ENCODE data around the gene MIA.
A peak's percentile ranks its signal among the peaks of the same experiment; 100 is the strongest.
"Not testable (repeated sequence)": the region's sequence is repeated elsewhere in the genome, so short reads cannot be mapped to it uniquely, and the experiment has no call there.

Gene MIA

DNA sequence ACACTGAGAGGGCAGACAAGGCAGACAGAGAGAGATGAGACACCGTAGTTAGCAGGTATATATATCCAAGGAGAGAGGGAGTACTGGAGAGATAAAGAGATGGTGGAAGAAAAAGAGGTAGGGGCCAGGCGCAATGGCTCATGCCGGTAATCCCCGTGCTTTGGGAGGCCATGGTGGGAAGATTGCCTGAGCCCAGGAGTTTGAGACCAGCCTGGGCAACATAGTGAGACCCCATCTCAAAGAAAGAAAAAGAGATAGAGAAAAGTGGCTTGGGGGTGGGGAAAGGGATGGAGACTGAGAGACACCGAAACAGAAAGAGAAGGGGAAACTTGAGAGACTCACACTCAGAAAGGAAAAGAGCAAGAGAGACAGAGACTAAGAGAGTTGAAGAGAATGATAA, 5.3 kb downstream of the MIA start:
- DNase-seq (ENCODE audit: low read depth) = no peak

DNA sequence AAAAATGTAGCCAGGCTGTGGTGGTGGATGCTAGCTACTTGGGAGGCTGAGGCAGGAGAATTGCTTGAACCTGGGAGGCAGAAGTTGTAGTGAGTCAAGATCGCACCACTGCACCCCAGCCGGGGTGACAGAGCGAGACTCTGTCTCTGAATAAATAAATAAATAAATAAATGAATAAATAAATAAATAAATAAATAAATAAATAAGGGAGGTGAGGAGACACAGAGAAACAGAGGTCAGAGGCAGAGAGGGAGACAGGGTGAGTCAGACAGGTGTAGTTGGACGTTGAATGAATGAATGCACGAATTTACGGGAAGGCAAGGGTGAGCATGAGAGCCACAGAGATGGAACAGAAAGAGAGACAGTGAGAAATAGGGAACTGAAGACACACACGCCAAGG, 5.8 kb downstream of the MIA start:
- no peak for DNase-seq (ENCODE audit: low read depth)

DNA sequence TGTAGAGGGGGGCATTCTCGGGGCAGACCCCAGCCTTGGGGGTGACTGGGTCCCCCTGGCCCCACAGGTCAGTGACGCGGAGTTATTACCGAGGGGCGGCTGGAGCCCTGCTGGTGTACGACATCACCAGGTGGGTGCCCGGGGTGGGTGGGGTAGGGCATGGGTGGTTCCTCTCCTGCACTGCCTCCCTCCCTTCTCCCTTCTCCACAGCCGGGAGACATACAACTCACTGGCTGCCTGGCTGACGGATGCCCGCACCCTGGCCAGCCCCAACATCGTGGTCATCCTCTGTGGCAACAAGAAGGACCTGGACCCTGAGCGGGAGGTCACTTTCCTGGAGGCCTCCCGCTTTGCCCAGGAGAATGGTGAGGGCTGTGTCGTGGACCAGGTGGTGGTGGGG, 8.4 kb downstream of the MIA start:
- no peak for DNase-seq (ENCODE audit: low read depth)

DNA sequence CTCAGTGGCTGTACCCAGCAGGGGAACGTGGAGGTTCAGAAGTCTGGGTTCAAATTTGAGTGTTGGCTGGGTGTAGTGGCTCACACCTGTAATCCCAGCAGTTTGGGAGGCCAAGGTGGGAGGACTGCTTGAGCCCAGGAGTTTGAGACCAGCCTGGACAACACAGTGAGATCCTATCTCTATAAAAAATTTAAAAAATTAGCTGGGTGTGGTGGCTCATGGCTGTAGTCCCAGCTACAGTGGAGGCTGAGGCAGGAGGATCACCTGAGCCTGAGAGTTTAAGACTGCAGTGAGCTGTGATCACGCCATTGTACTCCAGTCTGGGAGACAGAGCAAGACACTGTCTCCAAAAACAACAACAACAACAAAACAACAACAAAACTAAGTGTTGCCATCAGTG, 8.8 kb downstream of the MIA start:
- not testable (repeated sequence) for DNase-seq (ENCODE audit: low read depth)

DNA sequence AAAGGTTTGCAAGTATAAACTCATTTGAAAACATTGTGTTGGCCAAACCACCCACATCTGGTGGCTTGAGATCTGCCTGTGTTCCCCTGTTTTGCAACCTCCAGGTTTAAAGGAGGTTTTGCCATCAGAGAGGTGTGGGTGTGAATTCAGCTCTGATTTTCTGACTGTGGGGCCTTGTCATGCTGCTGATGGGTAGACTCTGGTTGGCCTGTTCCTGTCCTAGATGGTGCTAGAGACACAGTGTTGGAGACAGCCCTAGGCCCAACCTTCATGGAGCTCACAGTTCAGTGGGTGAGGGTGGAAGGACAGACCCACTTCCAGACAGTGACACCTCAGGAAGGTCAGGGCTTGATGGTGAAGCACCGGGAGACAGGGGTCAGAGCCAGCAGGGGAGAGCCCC, 10.2 kb downstream of the MIA start:
- DNase-seq (ENCODE audit: low read depth) = no peak

DNA sequence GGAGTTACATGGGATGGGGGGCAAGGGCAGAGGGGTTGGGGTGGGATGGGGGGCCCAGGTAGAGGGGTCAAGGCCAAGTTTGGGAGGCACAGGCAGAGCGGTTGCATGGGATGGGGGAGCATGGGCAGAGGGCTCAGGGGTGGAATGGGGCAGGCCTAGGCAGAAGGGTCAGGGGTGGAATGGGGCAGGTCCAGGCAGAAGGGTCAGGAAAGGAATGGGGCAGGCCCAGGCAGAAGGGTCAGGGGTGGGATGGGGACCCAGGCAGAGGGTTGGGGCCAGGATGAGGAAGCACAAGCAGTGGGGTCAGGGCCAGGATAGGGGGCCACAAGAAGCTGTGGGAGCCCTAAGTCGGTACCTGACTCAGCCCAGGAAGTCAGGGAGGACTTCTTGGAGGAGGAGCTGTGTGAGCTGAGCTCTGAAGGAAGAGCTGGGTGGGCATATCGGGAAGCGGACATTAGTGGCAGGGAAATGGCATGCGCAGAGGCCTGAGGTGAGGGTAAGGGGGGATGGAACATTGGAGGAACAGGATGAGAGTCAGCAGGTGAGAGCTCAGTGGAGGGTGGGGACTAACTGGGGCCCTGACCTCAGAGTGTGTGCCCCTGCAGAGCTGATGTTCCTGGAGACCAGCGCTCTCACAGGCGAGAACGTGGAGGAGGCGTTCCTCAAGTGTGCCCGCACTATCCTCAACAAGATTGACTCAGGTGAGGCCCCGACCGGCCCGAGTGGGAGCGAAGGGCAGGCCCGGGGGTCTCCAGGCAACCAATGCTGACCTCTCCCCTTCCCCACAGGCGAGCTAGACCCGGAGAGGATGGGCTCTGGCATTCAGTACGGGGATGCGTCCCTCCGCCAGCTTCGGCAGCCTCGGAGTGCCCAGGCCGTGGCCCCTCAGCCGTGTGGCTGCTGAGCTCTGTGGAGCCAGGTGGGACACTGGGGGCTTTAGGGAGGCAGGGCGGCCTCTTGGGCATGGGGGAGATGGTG, 11.0 kb downstream of the MIA start:
- no peak for DNase-seq (ENCODE audit: low read depth)

DNA sequence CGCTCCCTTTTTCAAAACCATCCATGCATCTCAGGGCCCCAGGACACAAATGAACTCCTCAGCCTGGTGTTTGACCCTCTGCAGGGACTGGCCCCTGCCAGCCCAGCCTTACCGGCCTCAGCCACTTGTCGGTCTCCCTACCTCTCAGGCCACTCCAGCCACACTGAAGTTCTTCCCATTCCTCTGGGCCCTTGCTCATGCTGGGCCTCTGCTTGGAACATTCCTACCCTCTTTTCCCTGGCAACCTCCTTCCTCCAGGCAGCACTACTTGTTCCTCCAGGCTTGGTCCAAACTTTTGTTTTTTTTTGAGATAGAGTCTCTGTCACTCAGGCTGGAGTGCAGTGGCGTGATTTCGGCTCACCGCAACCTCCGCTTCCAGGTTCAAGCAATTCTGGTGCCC, 16.0 kb downstream of the MIA start:
- no peak for DNase-seq (ENCODE audit: low read depth)

DNA sequence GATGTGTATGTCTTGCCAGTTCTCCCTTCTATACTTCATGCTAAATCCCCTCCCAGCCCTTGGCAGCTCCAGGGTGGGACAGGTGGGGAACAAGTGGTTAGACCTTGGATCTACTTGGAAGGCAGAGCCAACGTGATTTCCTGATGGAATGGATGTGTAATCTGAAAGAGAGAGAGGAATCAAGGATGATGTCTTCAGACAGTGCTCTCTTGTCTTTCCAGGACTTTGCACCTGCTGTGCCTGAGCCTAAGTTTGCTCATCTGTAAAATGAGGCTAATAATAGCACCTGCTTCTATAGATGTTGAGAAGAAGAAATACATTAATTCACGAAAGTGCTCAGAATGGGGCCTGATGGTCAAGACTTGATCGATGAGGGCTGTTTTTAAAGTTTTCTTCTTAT, 16.7 kb downstream of the MIA start:
- no peak for DNase-seq (ENCODE audit: low read depth)

DNA sequence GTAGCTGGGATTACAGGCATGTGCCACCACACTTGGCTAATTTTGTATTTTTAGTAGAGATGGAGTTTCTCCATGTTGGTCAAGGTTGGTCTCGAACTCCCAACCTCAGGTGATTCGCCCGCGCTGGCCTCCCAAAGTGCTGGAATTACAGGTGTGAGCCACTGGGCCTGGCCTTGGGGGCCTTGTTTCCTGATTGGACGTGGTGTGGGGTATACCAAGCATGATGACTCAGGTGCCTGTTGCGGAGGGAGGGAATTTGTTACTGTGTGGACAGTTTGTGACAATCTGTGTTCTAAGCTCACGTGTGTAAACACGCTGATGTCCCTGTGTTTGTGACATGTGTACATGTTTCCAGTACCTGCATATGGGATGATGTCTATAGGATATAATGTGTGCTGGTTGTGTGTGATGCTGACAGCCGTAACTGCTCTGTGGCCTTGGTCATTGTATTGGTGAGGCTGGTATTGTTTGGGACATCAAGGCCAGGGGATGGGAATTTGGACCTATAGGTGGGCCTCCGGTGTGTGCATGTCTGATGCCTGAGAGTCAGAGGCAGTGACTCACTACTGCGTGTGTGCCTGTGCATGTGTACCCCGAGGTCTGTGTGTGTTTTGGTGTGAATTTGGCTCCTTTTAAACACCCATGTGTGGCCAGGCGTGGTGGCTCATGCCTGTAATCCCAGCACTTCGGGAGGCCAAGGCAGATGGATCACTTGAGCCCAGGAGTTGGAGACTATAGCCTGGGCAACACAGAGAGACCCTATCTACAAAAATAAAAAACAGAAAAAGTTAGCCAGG, 22.0 kb downstream of the MIA start:
- no peak for DNase-seq (ENCODE audit: low read depth)

DNA sequence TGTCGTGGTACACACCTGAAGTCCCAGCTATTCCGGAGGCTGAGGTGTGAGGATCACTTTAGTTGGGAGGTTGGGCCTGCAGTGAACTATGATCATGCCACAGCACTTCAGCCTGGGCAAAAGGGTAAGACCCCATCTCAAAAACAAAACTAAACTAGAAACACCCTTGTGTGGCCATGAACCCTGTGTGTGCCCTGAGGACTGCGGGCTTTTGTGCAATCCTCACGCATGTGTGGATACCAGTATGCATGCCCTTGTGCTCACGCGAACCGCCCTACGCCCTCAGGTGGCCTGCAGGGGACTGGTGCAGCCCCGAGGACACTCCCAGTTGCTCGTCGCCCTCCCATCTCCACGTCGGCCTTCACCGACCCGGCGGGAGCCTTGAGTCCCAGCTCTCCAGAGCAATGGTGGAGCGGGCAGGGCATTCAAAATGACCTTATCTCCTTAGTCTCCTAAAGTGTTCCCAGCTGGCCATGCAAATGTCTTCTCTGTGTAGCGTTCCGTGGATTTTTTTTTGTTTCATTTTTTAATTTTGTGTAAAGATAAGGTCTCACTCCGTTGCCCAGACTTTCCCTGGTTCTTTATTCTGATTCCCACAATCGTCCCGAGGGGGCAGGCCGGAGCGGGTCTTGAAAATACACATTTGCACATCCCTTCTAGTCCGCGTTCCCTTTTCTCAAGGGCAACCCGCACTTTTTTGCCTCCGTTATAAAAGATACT, 22.8 kb downstream of the MIA start:
- peak; percentile 63 for DNase-seq (ENCODE audit: low read depth)

DNA sequence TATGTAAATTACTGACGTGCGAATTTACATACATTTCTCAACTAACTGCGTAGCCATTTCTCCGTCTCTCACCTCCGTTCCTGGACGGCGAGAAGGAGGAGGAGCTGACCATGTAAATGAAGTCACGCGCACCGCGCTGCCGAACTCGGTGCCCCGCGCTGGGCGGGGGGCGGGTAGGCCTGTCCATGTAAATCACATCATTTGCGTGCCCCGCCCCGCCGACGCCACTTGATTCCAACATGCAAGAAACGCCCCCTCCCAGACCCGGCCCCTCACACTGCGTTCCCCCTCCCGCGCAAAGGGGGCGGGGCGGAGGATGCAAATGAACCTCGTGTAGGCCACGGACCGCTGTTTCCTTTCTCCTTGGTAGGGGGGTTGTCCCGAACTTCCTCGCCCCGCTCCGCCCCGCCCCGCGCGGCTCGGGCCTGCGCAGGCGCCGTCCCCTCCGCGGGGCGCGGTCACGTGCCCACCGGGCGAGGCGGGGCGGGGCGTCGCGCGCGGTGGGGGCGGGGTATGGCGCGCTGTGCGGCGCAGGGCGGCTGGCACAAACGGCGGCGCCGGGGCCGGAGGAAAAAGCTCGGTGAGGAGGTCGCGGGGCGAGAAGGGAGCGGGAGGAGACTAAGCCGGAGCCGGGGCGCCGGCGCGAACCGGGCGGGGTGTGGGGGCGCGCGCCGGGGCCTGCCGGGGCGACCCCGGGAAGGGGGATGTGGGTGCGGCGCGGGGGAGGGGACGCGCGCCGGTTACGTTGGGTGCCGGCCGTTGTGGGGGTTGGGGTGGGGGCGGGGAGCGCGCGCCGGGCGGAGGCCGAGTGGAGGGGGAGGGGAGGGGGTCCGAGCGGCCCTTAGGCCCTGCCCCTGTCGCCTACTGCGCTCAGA, 23.6 kb downstream of the MIA start, which contains the start of gene EGLN2:
EGLN2 (plus strand) TSS at position 509 of the 875 bp plus-strand sequence. CDS start 1,382 bp downstream, outside the sequence.
- DNase-seq (ENCODE audit: low read depth) = peak; percentile 99

DNA sequence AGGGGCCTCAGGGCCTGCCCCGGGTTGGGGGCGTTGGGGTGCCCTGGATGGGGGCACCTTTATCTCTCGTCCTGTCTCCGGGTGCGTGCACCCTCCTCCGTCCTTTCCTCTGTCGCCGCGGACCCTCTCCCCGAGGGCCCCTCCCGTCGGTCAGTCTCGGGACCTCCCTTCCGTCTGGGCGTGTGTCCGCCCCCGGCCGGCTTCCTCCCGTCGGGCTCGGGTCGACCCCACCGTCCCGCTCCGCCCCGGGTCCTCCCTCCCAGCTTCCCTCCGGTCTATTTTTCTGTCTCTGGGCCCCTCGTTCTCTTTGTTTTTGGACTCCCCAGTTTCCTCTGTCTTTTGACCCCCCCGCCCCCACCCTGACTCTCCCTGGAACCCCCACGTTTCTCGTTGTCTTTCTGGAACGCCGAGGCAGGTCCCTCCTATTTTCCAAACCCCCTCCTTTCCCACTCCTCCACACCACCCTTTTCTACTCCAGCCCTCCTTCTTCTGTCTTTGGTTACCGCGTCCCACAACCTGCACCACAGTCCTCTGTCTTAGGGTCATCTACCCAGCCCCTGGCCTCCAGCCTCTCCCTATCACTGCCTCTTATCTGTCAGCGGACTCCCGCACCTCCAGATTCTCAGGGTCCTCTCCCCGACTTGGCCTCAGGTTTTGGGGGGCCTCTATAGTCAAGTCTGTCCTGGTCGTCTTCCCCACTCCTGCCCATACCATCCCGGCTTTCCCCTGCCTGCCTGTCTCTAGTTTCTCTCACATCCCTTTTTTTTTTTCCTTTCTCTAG, 24.4 kb downstream of the MIA start:
- DNase-seq (ENCODE audit: low read depth) = no peak

DNA sequence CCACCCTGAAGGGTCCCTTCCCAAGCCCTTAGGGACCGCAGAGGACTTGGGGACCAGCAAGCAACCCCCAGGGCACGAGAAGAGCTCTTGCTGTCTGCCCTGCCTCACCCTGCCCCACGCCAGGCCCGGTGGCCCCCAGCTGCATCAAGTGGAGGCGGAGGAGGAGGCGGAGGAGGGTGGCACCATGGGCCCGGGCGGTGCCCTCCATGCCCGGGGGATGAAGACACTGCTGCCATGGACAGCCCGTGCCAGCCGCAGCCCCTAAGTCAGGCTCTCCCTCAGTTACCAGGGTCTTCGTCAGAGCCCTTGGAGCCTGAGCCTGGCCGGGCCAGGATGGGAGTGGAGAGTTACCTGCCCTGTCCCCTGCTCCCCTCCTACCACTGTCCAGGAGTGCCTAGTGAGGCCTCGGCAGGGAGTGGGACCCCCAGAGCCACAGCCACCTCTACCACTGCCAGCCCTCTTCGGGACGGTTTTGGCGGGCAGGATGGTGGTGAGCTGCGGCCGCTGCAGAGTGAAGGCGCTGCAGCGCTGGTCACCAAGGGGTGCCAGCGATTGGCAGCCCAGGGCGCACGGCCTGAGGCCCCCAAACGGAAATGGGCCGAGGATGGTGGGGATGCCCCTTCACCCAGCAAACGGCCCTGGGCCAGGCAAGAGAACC, 25.1 kb downstream of the MIA start:
- no peak for DNase-seq (ENCODE audit: low read depth)

DNA sequence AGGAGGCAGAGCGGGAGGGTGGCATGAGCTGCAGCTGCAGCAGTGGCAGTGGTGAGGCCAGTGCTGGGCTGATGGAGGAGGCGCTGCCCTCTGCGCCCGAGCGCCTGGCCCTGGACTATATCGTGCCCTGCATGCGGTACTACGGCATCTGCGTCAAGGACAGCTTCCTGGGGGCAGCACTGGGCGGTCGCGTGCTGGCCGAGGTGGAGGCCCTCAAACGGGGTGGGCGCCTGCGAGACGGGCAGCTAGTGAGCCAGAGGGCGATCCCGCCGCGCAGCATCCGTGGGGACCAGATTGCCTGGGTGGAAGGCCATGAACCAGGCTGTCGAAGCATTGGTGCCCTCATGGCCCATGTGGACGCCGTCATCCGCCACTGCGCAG, 25.7 kb downstream of the MIA start:
- DNase-seq (ENCODE audit: low read depth) = no peak

DNA sequence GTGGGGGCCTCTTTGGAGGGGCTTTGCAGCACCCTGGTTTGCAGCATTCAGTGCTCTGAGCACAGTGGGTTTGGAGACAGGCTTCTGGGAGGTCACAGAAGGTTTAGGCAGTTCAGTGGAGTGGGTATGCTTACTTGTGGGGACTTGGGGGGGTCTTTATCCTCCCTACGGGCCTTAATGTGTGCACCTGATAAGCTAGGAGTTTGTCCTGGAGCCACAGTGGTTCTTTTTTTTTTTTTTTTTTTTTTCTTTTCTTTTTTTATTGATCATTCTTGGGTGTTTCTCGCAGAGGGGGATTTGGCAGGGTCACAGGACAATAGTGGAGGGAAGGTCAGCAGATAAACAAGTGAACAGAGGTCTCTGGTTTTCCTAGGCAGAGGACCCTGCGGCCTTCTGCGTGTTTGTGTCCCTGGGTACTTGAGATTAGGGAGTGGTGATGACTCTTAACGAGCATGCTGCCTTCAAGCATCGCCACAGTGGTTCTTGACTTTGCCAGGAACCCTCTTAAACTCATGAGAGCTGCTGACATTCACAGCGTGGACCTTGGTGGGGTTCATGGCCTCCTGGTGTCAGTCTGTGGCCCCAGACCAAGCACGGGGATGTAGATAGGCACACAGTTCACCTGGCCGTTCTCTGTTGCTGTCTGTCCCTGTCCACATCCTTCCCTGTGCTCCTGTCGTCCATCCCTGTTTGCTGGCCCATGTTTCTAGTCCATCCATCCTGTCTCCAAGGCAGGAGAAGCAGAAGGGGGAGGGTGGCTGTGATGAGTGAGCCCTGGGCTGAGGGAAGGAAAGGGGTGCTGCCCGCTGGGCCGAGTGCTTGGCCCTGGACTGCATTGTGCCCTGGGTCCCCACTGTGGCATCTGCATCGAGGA, 26.3 kb downstream of the MIA start:
- no peak for DNase-seq (ENCODE audit: low read depth)

DNA sequence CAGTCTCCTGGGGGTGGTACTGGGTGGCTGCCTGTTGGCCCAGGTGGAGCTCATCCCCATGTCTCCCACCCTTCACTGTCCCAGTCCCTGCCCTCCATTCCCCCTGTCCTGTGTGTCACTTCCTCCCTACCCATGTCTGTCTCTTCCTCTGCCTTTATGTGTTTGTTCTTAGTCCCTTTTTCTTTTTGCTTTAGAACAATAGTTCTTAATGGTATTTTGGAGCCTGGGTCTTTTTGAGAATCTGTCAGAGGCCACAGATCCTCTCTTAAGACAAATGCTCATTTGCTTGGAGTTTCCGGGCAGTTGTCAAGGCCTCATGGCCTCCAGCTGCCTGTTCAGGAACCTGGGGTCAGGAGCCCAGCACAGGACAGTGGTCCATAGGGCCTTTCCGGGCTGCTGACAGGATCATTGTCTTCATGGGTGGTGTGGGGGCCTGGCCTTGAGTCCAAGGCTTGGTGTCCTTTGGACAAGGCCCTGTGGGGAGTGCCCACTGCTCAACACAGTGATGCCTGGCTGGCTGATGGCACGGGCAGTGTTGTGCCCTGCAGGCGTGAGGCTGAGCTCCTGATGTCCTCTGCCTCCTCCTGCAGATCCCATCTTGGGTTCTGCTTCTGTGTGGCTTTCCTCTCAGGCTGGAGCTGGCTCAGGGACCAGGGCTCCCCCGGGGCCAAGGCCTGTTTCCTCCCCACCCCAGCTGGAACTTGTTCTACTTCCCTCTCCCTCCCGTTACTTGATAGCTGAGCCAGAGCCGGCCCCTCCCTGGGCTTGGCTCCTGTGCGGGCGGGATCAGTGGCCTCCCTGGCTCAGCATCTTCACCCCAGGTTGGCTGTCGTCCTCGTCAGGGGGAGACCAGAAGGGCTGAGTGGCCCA, 27.2 kb downstream of the MIA start:
- no peak for DNase-seq (ENCODE audit: low read depth)

DNA sequence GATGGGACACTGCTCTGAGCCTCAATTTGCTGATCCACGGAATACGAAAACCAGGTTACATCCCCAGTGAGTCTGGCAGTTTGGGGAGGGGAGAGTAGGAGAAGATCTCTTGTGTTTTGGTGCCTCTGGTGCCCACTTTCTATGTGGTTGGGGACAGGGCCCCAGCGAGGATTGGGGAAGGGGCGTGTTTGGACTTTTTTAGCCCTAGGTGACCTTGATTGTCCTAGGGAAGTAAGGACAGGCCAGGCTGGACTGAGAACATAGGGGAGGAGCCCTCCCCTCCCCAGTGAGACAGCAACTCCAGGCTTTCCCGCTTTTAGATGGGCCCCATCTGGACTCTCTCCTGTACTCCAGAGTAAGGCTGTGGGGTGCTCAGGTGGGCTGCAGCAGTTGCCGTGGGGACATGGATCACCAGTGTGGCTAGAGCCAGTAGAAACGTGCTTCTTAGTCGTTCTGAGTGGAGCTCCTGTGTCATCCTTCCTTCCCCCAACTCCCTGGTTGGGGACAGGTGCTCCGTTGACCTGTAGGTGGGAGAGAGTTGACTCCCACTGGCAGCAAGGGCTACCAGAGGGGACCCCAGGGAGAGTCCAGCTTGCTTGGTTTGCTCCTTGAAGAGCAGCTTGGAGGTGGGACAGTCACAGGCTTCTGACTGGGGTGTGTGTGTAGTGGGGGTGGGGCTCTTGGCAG, 28.0 kb downstream of the MIA start:
- no peak for DNase-seq (ENCODE audit: low read depth)

All from amniotic epithelial cell (primary cell).